HS-5 (cell line): ENCODE results near the gene SGPP1.
"Not testable (repeated sequence)": the region's sequence is repeated elsewhere in the genome, so short reads cannot be mapped to it uniquely, and the experiment has no call there.

Experiments
- DNase-seq: peaks from one replicate; pipeline ENCODE4 v3.0.0-alpha.2; 2012; ENCODE audit warnings: low read depth

The SGPP1 gene

GRCh38 chr14:63726499-63726898, 1.4 kb downstream of the SGPP1 start:
- no peak for DNase-seq

GRCh38 chr14:63725786-63726460, 1.9 kb downstream of the SGPP1 start:
- DNase-seq, result no peak

GRCh38 chr14:63717702-63718101, 10.2 kb downstream of the SGPP1 start:
- DNase-seq, result no peak

- no peak for DNase-seq
Observed at GRCh38 chr14:63715360-63715759, 12.5 kb downstream of the SGPP1 start.

GRCh38 chr14:63713764-63714163, 14.1 kb downstream of the SGPP1 start:
- peak; percentile 55 for DNase-seq

GRCh38 chr14:63713058-63713457, 14.8 kb downstream of the SGPP1 start:
- no peak for DNase-seq

GRCh38 chr14:63712123-63712522, 15.7 kb downstream of the SGPP1 start:
- no peak for DNase-seq

GRCh38 chr14:63710497-63710896, 17.4 kb downstream of the SGPP1 start:
- DNase-seq, result no peak

- no peak for DNase-seq
Observed at GRCh38 chr14:63709589-63709988, 18.3 kb downstream of the SGPP1 start.

GRCh38 chr14:63707216-63707615, 20.6 kb downstream of the SGPP1 start:
- no peak for DNase-seq

- DNase-seq, result no peak
Observed at GRCh38 chr14:63705561-63706070, 22.2 kb downstream of the SGPP1 start.

GRCh38 chr14:63702530-63702929, 25.3 kb downstream of the SGPP1 start:
- not testable (repeated sequence) for DNase-seq

- no peak for DNase-seq
Observed at GRCh38 chr14:63701606-63702299, 26.1 kb downstream of the SGPP1 start.

GRCh38 chr14:63692310-63693020, 35.4 kb downstream of the SGPP1 start:
- DNase-seq, result no peak

GRCh38 chr14:63689132-63689531, 38.7 kb downstream of the SGPP1 start:
- no peak for DNase-seq

- no peak for DNase-seq
Observed at GRCh38 chr14:63686926-63687325, 40.9 kb downstream of the SGPP1 start.

GRCh38 chr14:63685401-63685800, 42.5 kb downstream of the SGPP1 start:
- DNase-seq, result no peak

- DNase-seq, result no peak
Observed at GRCh38 chr14:63682727-63683593, 44.9 kb downstream of the SGPP1 start.

- DNase-seq, result no peak
Observed at GRCh38 chr14:63678536-63678935, 49.3 kb downstream of the SGPP1 start.

- DNase-seq, result peak; percentile 40
Observed at GRCh38 chr14:63677891-63678379, 49.9 kb downstream of the SGPP1 start.

GRCh38 chr14:63676615-63677014, 51.2 kb downstream of the SGPP1 start:
- no peak for DNase-seq
